Neural cell (in vitro differentiated cells): Measurements from ENCODE around the gene PACS2. TPM values are rescaled to one million over a fixed set of nuclear protein-coding genes. Genes with fewer than 3 reads are reported as not detected.

Source experiments
- H2AFZ ChIP-seq: fragments of 200-600, 300-800 bp; sonication (generic), shearing (Covaris generic); 2 replicates; pipeline ENCODE4 v1.6.0; 2014; ENCODE audit warnings: low read depth, mild to moderate bottlenecking, antibody characterized with exemption, low read length, moderate library complexity
- H3F3A ChIP-seq: fragments of 200-600 bp; shearing (Covaris generic); 2 replicates; pipeline ENCODE4 v1.6.1; 2016; ENCODE audit warnings: mild to moderate bottlenecking, moderate library complexity, mixed read lengths, antibody characterized with exemption, low read length; ENCODE audit not compliant: insufficient read depth, poor library complexity, severe bottlenecking
- H3K27ac ChIP-seq: fragments of 200-600, 300-800 bp; sonication (generic), shearing (Covaris generic); 2 replicates; pipeline ENCODE4 v1.5.1; 2014; ENCODE audit warnings: mild to moderate bottlenecking, low read length, moderate library complexity
- H3K27me3 ChIP-seq: fragments of 300-800, 200-600 bp; sonication (generic), shearing (Covaris generic); 2 replicates; pipeline ENCODE4 v1.6.0; 2014; ENCODE audit warnings: mild to moderate bottlenecking, low read depth, low read length, moderate library complexity; ENCODE audit not compliant: insufficient read depth
- H3K36me3 ChIP-seq: fragments of 300-800, 200-600 bp; sonication (generic), shearing (Covaris generic); 2 replicates; pipeline ENCODE4 v1.5.1; 2014; ENCODE audit warnings: mild to moderate bottlenecking, antibody characterized with exemption, low read length, moderate library complexity; ENCODE audit not compliant: insufficient read depth
- H3K4me2 ChIP-seq: fragments of 300-800, 200-600 bp; sonication (generic), shearing (Covaris generic); 2 replicates; pipeline ENCODE4 v1.6.0; 2014; ENCODE audit warnings: mild to moderate bottlenecking, low read length
- H3K4me3 ChIP-seq: fragments of 300-800, 200-600 bp; sonication (generic), shearing (Covaris generic); 2 replicates; pipeline ENCODE4 v1.5.1; 2014; ENCODE audit warnings: mild to moderate bottlenecking, low read length, moderate library complexity
- H3K79me2 ChIP-seq: fragments of 200-600 bp; shearing (Covaris generic); replicated peaks from 2 replicates; pipeline ENCODE4 v1.6.0; 2014; ENCODE audit warnings: mild to moderate bottlenecking, low read length, moderate library complexity; ENCODE audit not compliant: insufficient read depth
- H3K9ac ChIP-seq: fragments of 300-800, 200-600 bp; sonication (generic), shearing (Covaris generic); 2 replicates; pipeline ENCODE4 v1.6.1; 2016; ENCODE audit warnings: mild to moderate bottlenecking, low read length, mixed read lengths
- H3K9me2 ChIP-seq: fragments of 200-600 bp; shearing (Covaris generic); 2 replicates; pipeline ENCODE4 v1.6.1; 2016; ENCODE audit warnings: mild to moderate bottlenecking, low read length, mixed read lengths; ENCODE audit not compliant: insufficient read depth
- H3K9me3 ChIP-seq: fragments of 200-600, 300-800 bp; sonication (generic), shearing (Covaris generic); 2 replicates; pipeline ENCODE4 v1.6.1; 2016; ENCODE audit warnings: mild to moderate bottlenecking, mixed run types, low read length, moderate library complexity, mixed read lengths
- H4K20me1 ChIP-seq: fragments of 200-600 bp; shearing (Covaris generic); 2 replicates; pipeline ENCODE4 v1.6.1; 2016; ENCODE audit warnings: mild to moderate bottlenecking, mixed run types; ENCODE audit not compliant: insufficient read depth
- EP300 ChIP-seq: fragments of 450-650 bp; conservative IDR thresholded peaks from 2 replicates; pipeline ENCODE4 v1.6.1; 2014; ENCODE audit warnings: antibody characterized with exemption, mild to moderate bottlenecking, moderate library complexity; ENCODE audit not compliant: poor library complexity, severe bottlenecking
- EZH2 ChIP-seq: fragments of 200-600, 300-800 bp; shearing (Covaris generic), sonication (generic); IDR thresholded peaks from 2 replicates; pipeline ENCODE4 v1.6.1; 2014; ENCODE audit warnings: antibody characterized with exemption, low read length, borderline replicate concordance, mild to moderate bottlenecking; ENCODE audit not compliant: insufficient read depth, poor library complexity, severe bottlenecking
- MXI1 ChIP-seq: fragments of 450-650 bp; conservative IDR thresholded peaks from 2 replicates; pipeline ENCODE4 v1.6.1; 2014; ENCODE audit warnings: antibody characterized with exemption, mild to moderate bottlenecking; ENCODE audit not compliant: poor library complexity, severe bottlenecking
- POLR2AphosphoS5 ChIP-seq: IDR thresholded peaks from 2 replicates; pipeline ENCODE4 v1.6.1; 2012
- RAD21 ChIP-seq: fragments of 450-650 bp; conservative IDR thresholded peaks from 2 replicates; pipeline ENCODE4 v1.6.1; 2014; ENCODE audit warnings: antibody characterized with exemption, mild to moderate bottlenecking, moderate library complexity
- SMC3 ChIP-seq: fragments of 450-650 bp; conservative IDR thresholded peaks from 2 replicates; pipeline ENCODE4 v1.6.1; 2014; ENCODE audit warnings: antibody characterized with exemption, mild to moderate bottlenecking, moderate library complexity; ENCODE audit not compliant: poor library complexity
- TAF1 ChIP-seq: IDR thresholded peaks from 2 replicates; pipeline ENCODE4 v1.6.1; 2012; ENCODE audit warnings: low read depth
- polyA plus RNA-seq: library from polyadenylated mRNA; depleted of rRNA; stranded (reverse); fragments of >200 nt; gene quantifications from 2 replicates; pipeline ENCODE4 v1.2.3, GENCODE V29; 2014
- TF ChIP-seq, protein P1 (sequence below): IDR thresholded peaks from 2 replicates; pipeline ENCODE4 v1.6.1; 2012; ENCODE audit warnings: borderline replicate concordance
- TF ChIP-seq, protein P2 (sequence below): fragments of 450-650 bp; IDR thresholded peaks from 2 replicates; pipeline ENCODE4 v1.5.1; 2014; ENCODE audit warnings: antibody characterized with exemption, mild to moderate bottlenecking, moderate library complexity; ENCODE audit not compliant: poor library complexity, severe bottlenecking

Gene PACS2
- polyA plus RNA-seq, 1 donor from 2014 or later: 77.7 TPM

DNA sequence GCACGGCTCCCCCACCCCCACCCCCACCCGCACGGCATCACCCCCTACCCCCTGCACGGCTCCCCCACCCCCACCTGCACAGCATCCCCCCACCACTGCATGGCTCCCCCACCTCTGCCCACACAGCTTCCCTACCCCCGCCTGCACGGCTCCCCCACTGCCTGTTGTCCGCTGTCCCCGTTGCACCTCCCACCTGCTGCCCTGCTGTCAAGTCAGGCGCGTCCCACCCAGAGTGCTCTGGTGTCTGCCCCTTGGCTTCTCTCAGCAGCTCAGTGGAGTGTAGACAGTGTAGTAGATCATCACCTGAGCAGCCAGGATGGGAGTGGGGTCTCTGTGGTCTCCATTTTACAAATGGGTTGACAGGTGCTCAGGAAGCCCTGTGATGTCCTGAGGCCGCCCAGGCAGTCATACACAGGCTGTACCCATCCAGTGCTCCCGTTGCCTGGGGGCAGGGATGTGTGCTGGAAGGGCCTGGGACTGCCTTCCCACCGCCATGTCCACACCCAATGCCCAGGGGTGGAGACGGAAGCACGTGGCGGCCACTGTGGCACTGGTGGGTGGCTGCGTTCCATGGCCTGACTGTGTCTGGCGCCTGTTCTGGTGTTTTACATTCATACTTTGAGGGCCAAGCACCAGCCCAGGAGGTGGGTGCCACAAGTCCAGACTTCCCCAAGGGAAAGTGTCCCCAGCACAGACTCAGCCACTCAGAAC is 32.5 kb downstream of the PACS2 start:
- Histone ChIP-seq H3K4me3 (no peak overlapping the region), H3K9me2 (no peaks in the 10 kb centered on the region), H3K79me2 (peaks cover 22% of the 10 kb centered on the region), H3F3A (no peaks in the 10 kb centered on the region), H3K36me3 (no peaks in the 10 kb centered on the region), H3K9ac (no peak overlapping the region), H3K27me3 (no peaks in the 10 kb centered on the region), H3K4me2 (no peak overlapping the region), H4K20me1 (peaks cover 3% of the 10 kb centered on the region), H2AFZ (no peak overlapping the region), H3K9me3 (no peaks in the 10 kb centered on the region), H3K27ac (no peak overlapping the region)
- TF ChIP-seq POLR2AphosphoS5 (no peak), EP300 (no peak), EZH2 (no peak), MXI1 (no peak), TAF1 (no peak), SMC3 (no peak), RAD21 (no peak)
- TF ChIP-seq, protein P1, sequence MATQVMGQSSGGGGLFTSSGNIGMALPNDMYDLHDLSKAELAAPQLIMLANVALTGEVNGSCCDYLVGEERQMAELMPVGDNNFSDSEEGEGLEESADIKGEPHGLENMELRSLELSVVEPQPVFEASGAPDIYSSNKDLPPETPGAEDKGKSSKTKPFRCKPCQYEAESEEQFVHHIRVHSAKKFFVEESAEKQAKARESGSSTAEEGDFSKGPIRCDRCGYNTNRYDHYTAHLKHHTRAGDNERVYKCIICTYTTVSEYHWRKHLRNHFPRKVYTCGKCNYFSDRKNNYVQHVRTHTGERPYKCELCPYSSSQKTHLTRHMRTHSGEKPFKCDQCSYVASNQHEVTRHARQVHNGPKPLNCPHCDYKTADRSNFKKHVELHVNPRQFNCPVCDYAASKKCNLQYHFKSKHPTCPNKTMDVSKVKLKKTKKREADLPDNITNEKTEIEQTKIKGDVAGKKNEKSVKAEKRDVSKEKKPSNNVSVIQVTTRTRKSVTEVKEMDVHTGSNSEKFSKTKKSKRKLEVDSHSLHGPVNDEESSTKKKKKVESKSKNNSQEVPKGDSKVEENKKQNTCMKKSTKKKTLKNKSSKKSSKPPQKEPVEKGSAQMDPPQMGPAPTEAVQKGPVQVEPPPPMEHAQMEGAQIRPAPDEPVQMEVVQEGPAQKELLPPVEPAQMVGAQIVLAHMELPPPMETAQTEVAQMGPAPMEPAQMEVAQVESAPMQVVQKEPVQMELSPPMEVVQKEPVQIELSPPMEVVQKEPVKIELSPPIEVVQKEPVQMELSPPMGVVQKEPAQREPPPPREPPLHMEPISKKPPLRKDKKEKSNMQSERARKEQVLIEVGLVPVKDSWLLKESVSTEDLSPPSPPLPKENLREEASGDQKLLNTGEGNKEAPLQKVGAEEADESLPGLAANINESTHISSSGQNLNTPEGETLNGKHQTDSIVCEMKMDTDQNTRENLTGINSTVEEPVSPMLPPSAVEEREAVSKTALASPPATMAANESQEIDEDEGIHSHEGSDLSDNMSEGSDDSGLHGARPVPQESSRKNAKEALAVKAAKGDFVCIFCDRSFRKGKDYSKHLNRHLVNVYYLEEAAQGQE: no peak
- TF ChIP-seq, protein P2, sequence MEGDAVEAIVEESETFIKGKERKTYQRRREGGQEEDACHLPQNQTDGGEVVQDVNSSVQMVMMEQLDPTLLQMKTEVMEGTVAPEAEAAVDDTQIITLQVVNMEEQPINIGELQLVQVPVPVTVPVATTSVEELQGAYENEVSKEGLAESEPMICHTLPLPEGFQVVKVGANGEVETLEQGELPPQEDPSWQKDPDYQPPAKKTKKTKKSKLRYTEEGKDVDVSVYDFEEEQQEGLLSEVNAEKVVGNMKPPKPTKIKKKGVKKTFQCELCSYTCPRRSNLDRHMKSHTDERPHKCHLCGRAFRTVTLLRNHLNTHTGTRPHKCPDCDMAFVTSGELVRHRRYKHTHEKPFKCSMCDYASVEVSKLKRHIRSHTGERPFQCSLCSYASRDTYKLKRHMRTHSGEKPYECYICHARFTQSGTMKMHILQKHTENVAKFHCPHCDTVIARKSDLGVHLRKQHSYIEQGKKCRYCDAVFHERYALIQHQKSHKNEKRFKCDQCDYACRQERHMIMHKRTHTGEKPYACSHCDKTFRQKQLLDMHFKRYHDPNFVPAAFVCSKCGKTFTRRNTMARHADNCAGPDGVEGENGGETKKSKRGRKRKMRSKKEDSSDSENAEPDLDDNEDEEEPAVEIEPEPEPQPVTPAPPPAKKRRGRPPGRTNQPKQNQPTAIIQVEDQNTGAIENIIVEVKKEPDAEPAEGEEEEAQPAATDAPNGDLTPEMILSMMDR: no peak

DNA sequence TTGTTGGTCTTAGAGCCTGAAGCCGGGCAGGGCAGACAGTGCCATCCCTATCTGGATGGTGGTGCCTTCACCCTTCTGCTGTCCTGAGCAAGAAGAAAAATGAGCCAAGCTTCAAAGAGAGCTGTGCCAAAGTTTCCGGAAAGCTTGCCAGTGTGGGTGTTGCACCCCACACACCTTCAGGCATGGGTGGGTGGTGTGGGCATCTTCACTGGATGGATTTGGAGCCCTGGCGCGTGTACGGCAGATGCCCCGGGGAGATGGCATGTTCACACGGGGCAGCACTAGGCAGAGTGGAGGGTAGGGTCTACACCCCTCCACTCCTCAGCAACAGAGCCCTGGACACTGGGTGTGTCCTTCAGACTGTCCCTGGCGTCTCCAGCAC is 33.0 kb downstream of the PACS2 start:
- Histone ChIP-seq H3K9ac (no peak overlapping the region), H3K79me2 (peaks cover 22% of the 10 kb centered on the region), H3K27ac (no peak overlapping the region), H4K20me1 (peaks cover 3% of the 10 kb centered on the region), H3K9me2 (no peaks in the 10 kb centered on the region), H2AFZ (no peak overlapping the region), H3K27me3 (no peaks in the 10 kb centered on the region), H3K9me3 (no peaks in the 10 kb centered on the region), H3K4me3 (no peak overlapping the region), H3K4me2 (no peak overlapping the region), H3F3A (no peaks in the 10 kb centered on the region), H3K36me3 (no peaks in the 10 kb centered on the region)
- TF ChIP-seq MXI1: no peak
- no peak for TF ChIP-seq TAF1
- TF ChIP-seq EZH2: no peak
